A549 (cell line): ENCODE measurements around the gene NUP188.

Source experiments
- CHD2 ChIP-seq: fragments of 150-350 bp; IDR thresholded peaks from 2 replicates; pipeline ENCODE4 v1.6.1; 2014; ENCODE audit warnings: low read length; ENCODE audit not compliant: partially characterized antibody
- CTCF ChIP-seq: fragments of >200 bp; sonication (Bioruptor Twin); formaldehyde crosslinking; IDR thresholded peaks from 3 replicates; pipeline ENCODE4 v1.5.1; 2016
- JUNB ChIP-seq: fragments of >200 bp; sonication (Bioruptor Twin); formaldehyde crosslinking; IDR thresholded peaks from 2 replicates; pipeline ENCODE4 v1.6.1; 2016
- KDM5A ChIP-seq: fragments of 200-600 bp; sonication (generic); IDR thresholded peaks from 2 replicates; pipeline ENCODE4 v1.6.1; 2016; ENCODE audit warnings: antibody characterized with exemption, mild to moderate bottlenecking
- MAFK ChIP-seq: fragments of 450-650 bp; IDR thresholded peaks from 2 replicates; pipeline ENCODE4 v1.6.1; 2014; ENCODE audit not compliant: partially characterized antibody
- MYC ChIP-seq: IDR thresholded peaks from 2 replicates; pipeline ENCODE4 v1.6.1; 2012; ENCODE audit warnings: mild to moderate bottlenecking, inconsistent platforms, low read length, improper control_type of control experiment, borderline replicate concordance
- POLR2A ChIP-seq: IDR thresholded peaks from 2 replicates; pipeline ENCODE4 v1.6.1; 2012; ENCODE audit warnings: mild to moderate bottlenecking, low read length
- POLR2AphosphoS2 ChIP-seq: conservative IDR thresholded peaks from 2 replicates; pipeline ENCODE4 v1.6.1; 2012; ENCODE audit warnings: low read length, improper control_type of control experiment, inconsistent platforms

DNA sequence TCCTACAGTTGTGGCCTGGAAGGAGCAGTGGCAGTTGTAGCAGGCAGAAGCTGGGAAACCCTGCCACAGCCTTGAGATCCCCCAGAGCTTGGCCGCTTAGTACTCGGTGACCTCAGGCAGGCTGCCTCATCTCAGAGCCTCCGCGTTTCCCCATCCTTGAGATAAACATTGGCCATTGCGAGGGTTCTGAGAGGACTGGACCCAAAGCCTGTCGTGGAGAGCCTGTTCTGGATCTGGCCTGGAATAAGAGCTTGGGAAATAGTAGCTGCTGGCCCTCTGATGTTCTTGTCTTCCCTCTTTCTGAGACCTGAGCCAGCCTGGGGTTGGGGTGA is 90.2 kb downstream of the NUP188 start:
- no peak for TF ChIP-seq POLR2A
- TF ChIP-seq KDM5A = no peak
- no peak for TF ChIP-seq CTCF
- TF ChIP-seq MAFK = no peak
- no peak for TF ChIP-seq CHD2
- TF ChIP-seq MYC = no peak
- TF ChIP-seq JUNB = no peak
- TF ChIP-seq POLR2AphosphoS2 = no peak
